ENCODE measurements around the gene CDH23.

CDH23 gene

GRCh38 chr10:71588685-71589084, 192.0 kb downstream of the CDH23 start:
- no peak for DNase-seq
- Histone ChIP-seq H3K9me3 (no peaks in the 10 kb centered on the region), H3K4me3 (no peak overlapping the region), H3K27ac (no peak overlapping the region), H3K4me1 (no peaks in the 10 kb centered on the region), H3K36me3 (no peaks in the 10 kb centered on the region), H3K27me3 (peaks cover 0 to 35% of the 10 kb centered on the region in 2 donors)
- intact Hi-C loops (cut with DNase I; ENCODE audit: low total_unique reads): no loop called here
- TF ChIP-seq, protein P1, sequence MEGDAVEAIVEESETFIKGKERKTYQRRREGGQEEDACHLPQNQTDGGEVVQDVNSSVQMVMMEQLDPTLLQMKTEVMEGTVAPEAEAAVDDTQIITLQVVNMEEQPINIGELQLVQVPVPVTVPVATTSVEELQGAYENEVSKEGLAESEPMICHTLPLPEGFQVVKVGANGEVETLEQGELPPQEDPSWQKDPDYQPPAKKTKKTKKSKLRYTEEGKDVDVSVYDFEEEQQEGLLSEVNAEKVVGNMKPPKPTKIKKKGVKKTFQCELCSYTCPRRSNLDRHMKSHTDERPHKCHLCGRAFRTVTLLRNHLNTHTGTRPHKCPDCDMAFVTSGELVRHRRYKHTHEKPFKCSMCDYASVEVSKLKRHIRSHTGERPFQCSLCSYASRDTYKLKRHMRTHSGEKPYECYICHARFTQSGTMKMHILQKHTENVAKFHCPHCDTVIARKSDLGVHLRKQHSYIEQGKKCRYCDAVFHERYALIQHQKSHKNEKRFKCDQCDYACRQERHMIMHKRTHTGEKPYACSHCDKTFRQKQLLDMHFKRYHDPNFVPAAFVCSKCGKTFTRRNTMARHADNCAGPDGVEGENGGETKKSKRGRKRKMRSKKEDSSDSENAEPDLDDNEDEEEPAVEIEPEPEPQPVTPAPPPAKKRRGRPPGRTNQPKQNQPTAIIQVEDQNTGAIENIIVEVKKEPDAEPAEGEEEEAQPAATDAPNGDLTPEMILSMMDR (IDR thresholded peaks at IDR 0.05): no peak

DNA sequence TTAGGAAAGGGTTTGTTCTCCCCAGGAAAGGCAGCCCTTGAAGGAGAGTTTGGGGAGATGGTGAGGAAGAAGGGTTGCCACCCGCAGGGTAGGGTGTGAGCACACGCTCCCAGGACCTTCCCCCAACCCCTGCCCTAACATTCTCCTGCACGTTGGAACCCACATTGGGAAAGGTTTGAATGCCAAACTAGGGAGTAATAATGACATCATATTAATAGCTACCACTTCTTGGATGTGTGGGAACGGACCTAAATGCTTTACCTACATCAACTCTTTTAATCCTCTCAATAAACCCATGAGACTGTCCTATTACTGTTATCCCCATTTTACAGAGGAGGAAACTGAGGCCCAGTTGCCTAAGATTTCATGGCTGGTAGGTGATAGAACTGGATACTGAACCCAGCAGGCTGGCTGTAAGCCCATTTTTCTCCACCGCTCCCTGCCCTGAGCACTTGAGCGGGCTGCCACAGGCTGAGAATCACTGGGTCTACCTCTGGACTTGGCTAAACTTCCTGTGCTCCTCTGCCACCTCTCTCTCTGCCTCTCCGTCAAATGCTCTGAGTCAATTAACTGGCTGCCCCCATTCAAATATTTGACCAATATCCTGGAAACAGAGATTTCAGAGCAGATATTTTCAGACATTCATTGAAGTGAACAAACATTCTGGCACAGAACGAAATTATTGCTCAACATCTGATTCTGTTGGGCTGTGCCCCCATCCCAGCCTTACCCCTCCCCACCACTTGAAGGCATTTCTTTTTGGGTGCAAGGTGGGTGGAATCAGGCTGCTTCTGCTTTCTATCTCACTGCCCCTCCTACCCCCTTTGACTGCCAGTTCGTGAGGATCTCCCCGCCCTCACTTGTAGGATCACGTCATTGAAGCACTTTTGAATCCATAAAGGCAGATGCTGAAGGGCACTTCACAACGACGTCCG, 193.2 kb downstream of the CDH23 start:
- Histone ChIP-seq H3K36me3 (no peaks in the 10 kb centered on the region), H3K27ac (no peak overlapping the region), H3K4me3 (no peak overlapping the region), H3K9me3 (no peaks in the 10 kb centered on the region), H3K27me3 (peaks cover 0 to 33% of the 10 kb centered on the region in 2 donors), H3K4me1 (no peaks in the 10 kb centered on the region)
- intact Hi-C loops (cut with DNase I; ENCODE audit: low total_unique reads): no loop called here
- TF ChIP-seq, protein P1 (IDR thresholded peaks at IDR 0.05): no peak
- DNase-seq: no peak

GRCh38 chr10:71590781-71591350, 194.1 kb downstream of the CDH23 start:
- Histone ChIP-seq H3K4me1 (no peaks in the 10 kb centered on the region), H3K36me3 (no peaks in the 10 kb centered on the region), H3K4me3 (no peak overlapping the region), H3K27me3 (peaks cover 0 to 31% of the 10 kb centered on the region in 2 donors), H3K9me3 (no peaks in the 10 kb centered on the region), H3K27ac (no peak overlapping the region)
- DNase-seq: no peak
- TF ChIP-seq, protein P1 (IDR thresholded peaks at IDR 0.05): no peak
- intact Hi-C loops (cut with DNase I; ENCODE audit: low total_unique reads): no loop called here

DNA sequence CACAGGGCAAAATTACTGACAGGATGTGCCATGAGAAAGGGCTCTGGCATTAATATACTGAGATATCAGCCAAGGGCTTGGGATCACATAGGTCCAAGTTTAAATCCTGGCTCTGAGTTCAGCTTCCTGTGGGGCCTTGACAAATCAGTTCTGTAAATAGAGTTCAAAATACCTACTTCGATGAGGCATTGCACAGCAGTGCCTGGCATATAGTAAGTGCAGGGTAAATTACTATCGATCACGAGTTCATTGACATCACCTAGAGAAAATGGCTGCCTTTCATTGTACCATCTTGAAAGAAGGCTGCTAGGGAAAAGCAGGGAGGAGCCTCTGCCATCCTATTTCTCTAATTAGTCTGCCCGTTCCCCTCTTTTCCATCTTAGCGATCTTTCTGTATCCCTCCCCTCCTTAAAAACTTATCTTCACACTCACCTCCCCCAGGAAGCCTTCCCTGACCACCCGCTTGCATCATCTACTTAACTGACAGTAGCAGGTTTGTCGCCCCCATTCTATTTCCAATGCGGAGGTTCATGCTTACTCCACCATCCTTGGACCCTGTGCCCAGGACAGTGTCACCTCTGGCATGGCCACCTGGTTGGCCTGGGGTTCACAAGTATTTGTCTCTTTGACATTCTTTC, 198.3 kb downstream of the CDH23 start:
- TF ChIP-seq, protein P1 (IDR thresholded peaks at IDR 0.05): no peak
- intact Hi-C loops (cut with DNase I; ENCODE audit: low total_unique reads): no loop called here
- Histone ChIP-seq H3K9me3 (no peaks in the 10 kb centered on the region), H3K36me3 (no peaks in the 10 kb centered on the region), H3K27ac (no peak overlapping the region), H3K4me3 (no peak overlapping the region), H3K4me1 (peaks cover 0 to 14% (median 9%) of the 10 kb centered on the region in 4 donors), H3K27me3 (no peaks in the 10 kb centered on the region)
- DNase-seq: no peak

- H3K36me3 ChIP-seq: no peaks in the 10 kb centered on the region
- TF ChIP-seq, protein P1 (IDR thresholded peaks at IDR 0.05): no peak
- DNase-seq: no peak
- H3K9me3 ChIP-seq: no peaks in the 10 kb centered on the region
- H3K4me1 ChIP-seq: peaks cover 0 to 14% (median 9%) of the 10 kb centered on the region in 4 donors
- no peak overlapping the region for H3K4me3 ChIP-seq
- no peaks in the 10 kb centered on the region for H3K27me3 ChIP-seq
- no peak overlapping the region for H3K27ac ChIP-seq
- intact Hi-C loops (cut with DNase I; ENCODE audit: low total_unique reads): no loop called here
Measured at GRCh38 chr10:71595649-71596048, 198.9 kb downstream of the CDH23 start.
